NB4 (cell line): Measurements from ENCODE around the gene PTPN1.

ENCODE experiments used
- POLR2A ChIP-seq: IDR thresholded peaks from 2 replicates; pipeline ENCODE4 v1.6.1; 2011; ENCODE audit warnings: mild to moderate bottlenecking; ENCODE audit not compliant: insufficient read length; ENCODE audit errors: extremely low read depth
- TF ChIP-seq, protein P1 (sequence below): IDR thresholded peaks from one replicate; pipeline ENCODE4 v1.5.1; 2012; ENCODE audit warnings: low read depth, low read length
- TF ChIP-seq, protein P2 (sequence below): IDR thresholded peaks from 2 replicates; pipeline ENCODE4 v1.6.1; 2011; ENCODE audit warnings: low read depth, low read length

DNA sequence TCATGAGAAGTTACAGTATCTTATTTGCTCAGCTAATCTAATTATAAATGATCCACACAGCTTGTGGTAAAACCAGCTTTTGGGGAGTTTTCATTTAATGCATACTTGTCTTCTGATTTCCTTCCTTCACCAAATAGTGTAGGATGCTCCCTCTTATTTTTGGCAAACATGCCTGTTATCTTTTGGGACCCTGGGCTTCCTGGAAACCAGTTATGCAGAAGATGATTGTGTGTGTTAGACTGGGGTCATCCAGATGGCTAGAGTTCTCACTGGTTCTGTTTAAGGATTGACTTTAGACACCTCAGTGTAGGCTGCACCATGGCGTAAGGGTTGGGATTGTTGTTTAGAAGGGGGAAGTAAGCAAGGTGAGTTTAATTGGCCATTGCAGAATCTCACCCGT lies 61.3 kb downstream of the PTPN1 start:
- TF ChIP-seq, protein P1, sequence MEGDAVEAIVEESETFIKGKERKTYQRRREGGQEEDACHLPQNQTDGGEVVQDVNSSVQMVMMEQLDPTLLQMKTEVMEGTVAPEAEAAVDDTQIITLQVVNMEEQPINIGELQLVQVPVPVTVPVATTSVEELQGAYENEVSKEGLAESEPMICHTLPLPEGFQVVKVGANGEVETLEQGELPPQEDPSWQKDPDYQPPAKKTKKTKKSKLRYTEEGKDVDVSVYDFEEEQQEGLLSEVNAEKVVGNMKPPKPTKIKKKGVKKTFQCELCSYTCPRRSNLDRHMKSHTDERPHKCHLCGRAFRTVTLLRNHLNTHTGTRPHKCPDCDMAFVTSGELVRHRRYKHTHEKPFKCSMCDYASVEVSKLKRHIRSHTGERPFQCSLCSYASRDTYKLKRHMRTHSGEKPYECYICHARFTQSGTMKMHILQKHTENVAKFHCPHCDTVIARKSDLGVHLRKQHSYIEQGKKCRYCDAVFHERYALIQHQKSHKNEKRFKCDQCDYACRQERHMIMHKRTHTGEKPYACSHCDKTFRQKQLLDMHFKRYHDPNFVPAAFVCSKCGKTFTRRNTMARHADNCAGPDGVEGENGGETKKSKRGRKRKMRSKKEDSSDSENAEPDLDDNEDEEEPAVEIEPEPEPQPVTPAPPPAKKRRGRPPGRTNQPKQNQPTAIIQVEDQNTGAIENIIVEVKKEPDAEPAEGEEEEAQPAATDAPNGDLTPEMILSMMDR: no peak
- TF ChIP-seq POLR2A: no peak
- TF ChIP-seq, protein P2, sequence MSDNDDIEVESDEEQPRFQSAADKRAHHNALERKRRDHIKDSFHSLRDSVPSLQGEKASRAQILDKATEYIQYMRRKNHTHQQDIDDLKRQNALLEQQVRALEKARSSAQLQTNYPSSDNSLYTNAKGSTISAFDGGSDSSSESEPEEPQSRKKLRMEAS: no peak
